DND-41 (cell line): ENCODE data around the gene CREBBP.

Source experiments
- CTCF ChIP-seq: IDR thresholded peaks from 2 replicates; pipeline ENCODE4 v1.5.1; 2012; ENCODE audit warnings: borderline replicate concordance, low read length, moderate library complexity, mild to moderate bottlenecking; ENCODE audit not compliant: poor library complexity, severe bottlenecking; ENCODE audit errors: extremely low read depth
- EZH2 ChIP-seq: IDR thresholded peaks from 3 replicates; pipeline ENCODE4 v1.6.1; 2012; ENCODE audit warnings: borderline replicate concordance, low read depth, mild to moderate bottlenecking, moderate library complexity, low read length, inconsistent platforms; ENCODE audit not compliant: severe bottlenecking

GRCh38 chr16:3782566-3782965 lies 97.9 kb downstream of the CREBBP start:
- TF ChIP-seq CTCF (no peak), EZH2 (no peak)
